ENCODE data around the gene EYA4. TPM values are rescaled to one million over a fixed set of nuclear protein-coding genes. Genes with fewer than 3 reads are reported as not detected.

EYA4 gene
- total and polyA plus RNA-seq, 2 donors (not counting 3 experiments of a cell fraction or from before 2014, with no cell fraction given) = not detected

GRCh38 chr6:133547136-133547535 is 306.0 kb downstream of the EYA4 start:
- ChIA-PET CTCF (interaction anchor here (1.0 kb wide), 1 partner anchor 584 kb away, joined by 3 read pairs; no protein-coding TSS in a partner anchor), POLR2A (no interaction called here)
- Histone ChIP-seq H3K36me3 (ENCODE audit: control insufficient read depth in 2 of 2, extremely low read depth in 1 of 2, insufficient read depth in 2 of 2, low read length in 2 of 2) (no peaks in the 10 kb centered on the region), H3K27ac (ENCODE audit: insufficient read depth, low read depth, low read length) (no peak overlapping the region), H3K27me3 (ENCODE audit: control insufficient read depth in 2 of 2, insufficient read depth in 2 of 2, low read length in 2 of 2) (peaks cover 2 to 4% of the 10 kb centered on the region in 2 experiments), H2AFZ (ENCODE audit: low read depth, low read length) (no peak overlapping the region), H3K9ac (replicated peaks; ENCODE audit: extremely low read depth, insufficient read depth, low read length) (no peak overlapping the region), H3K4me2 (ENCODE audit: insufficient read depth, low read length) (no peak overlapping the region), H3K4me3 (replicated peaks in 1 of 3; ENCODE audit: insufficient read depth in 1 of 3, low read depth in 1 of 3, low read length in 3 of 3) (no peak overlapping the region), H3K9me1 (replicated peaks; ENCODE audit: control insufficient read depth, extremely low read depth, insufficient read depth, low read length) (no peaks in the 10 kb centered on the region), H3K9me3 (replicated peaks; ENCODE audit: control insufficient read depth, insufficient read depth, low read length) (no peaks in the 10 kb centered on the region), H3K79me2 (ENCODE audit: control insufficient read depth, insufficient read depth, low read length) (no peaks in the 10 kb centered on the region), H3K4me1 (ENCODE audit: control insufficient read depth, extremely low read depth, insufficient read depth, low read length) (peaks cover 6% of the 10 kb centered on the region), H4K20me1 (replicated peaks; ENCODE audit: control insufficient read depth, extremely low read depth, insufficient read depth, low read length) (no peaks in the 10 kb centered on the region)
- DNase-seq (ENCODE audit: low read depth, low spot score) (no peak), FAIRE-seq (no peak)
- BruUV-seq (replicated peaks) = no TSS peak
- intact Hi-C loops (cut with micrococcal nuclease) = no loop called here
- dilution Hi-C loops (cut with MboI; ENCODE audit: extremely low pct_ligation_motif_present, low sequenced_read_pairs) = no loop called here
- TF ChIP-seq POLR2A (IDR thresholded peaks at IDR 0.05; ENCODE audit: low read depth, low read length) = no peak
- TF ChIP-seq CTCF (IDR thresholded peaks at IDR 0.05; ENCODE audit: extremely low read depth in 1 of 2, insufficient read depth in 1 of 2, low read depth in 1 of 2, low read length in 2 of 2) = no peak
- no peak for TF ChIP-seq MYC (IDR thresholded peaks at IDR 0.05; ENCODE audit: low read depth, low read length)
- TF ChIP-seq POLR2AphosphoS5 (IDR thresholded peaks at IDR 0.05; ENCODE audit: insufficient read depth, low read depth, low read length) = no peak
- TF ChIP-seq MAX (IDR thresholded peaks at IDR 0.05; ENCODE audit: insufficient read depth, insufficient read length) = no peak
- TF ChIP-seq FOS (IDR thresholded peaks at IDR 0.05; ENCODE audit: borderline replicate concordance, insufficient read depth, low read length) = no peak
- TF ChIP-seq GATA2 (IDR thresholded peaks at IDR 0.05; ENCODE audit: insufficient read depth, insufficient read length, low read depth, low read length) = no peak
- no peak for TF ChIP-seq EZH2 (IDR thresholded peaks at IDR 0.05; ENCODE audit: borderline replicate concordance, low read depth, low read length, severe bottlenecking)
- no peak for TF ChIP-seq JUN (IDR thresholded peaks at IDR 0.05; ENCODE audit: borderline replicate concordance, insufficient read depth, insufficient read length, low read depth)
